Testis (tissue), 2 donors: ENCODE results near the gene GPD2.

ENCODE experiments used
- POLR2A ChIP-seq: fragments of 450-650 bp; IDR thresholded peaks from one replicate; pipeline ENCODE4 v1.6.1; 2017; ENCODE audit warnings: antibody characterized with exemption, mild to moderate bottlenecking, moderate library complexity
- TF ChIP-seq, protein P1 (sequence below), 3 experiments: fragments of 450-650 bp in 2 of 3; fragments of 200-600 bp in 1 of 3; sonication (generic) in 1 of 3; IDR thresholded peaks; one replicate each; pipeline ENCODE4 v1.5.1; 2016 to 2019; ENCODE audit warnings: antibody characterized with exemption in 3 of 3, mild to moderate bottlenecking in 2 of 3, moderate library complexity in 1 of 3

DNA sequence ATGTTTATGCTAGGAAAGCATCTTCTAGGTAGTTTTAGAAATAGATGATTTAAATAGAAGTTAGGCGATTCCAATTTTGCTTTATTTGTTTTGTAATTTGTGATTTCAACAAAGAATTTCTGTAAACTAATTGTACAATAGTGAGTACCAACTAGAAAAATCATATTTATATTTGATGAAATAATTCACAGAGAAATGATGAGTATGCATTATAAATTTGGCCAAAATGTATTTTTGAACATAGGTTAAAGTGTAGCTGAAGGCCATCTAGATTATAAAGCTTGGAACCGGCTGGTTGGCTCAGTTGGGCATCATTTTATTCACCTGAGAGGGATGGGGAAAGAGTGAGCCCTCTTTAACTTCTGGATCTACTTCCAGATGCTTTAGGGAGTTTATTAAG is 50.4 kb downstream of the GPD2 start:
- no peak for TF ChIP-seq POLR2A
- TF ChIP-seq, protein P1, sequence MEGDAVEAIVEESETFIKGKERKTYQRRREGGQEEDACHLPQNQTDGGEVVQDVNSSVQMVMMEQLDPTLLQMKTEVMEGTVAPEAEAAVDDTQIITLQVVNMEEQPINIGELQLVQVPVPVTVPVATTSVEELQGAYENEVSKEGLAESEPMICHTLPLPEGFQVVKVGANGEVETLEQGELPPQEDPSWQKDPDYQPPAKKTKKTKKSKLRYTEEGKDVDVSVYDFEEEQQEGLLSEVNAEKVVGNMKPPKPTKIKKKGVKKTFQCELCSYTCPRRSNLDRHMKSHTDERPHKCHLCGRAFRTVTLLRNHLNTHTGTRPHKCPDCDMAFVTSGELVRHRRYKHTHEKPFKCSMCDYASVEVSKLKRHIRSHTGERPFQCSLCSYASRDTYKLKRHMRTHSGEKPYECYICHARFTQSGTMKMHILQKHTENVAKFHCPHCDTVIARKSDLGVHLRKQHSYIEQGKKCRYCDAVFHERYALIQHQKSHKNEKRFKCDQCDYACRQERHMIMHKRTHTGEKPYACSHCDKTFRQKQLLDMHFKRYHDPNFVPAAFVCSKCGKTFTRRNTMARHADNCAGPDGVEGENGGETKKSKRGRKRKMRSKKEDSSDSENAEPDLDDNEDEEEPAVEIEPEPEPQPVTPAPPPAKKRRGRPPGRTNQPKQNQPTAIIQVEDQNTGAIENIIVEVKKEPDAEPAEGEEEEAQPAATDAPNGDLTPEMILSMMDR (IDR thresholded peaks at IDR 0.05): no peak
